HepG2 (cell line): ENCODE measurements around the gene LRRC8E. TPM values are rescaled to one million over a fixed set of nuclear protein-coding genes. Genes with fewer than 3 reads are reported as not detected.

Source experiments
- DPF2 ChIP-seq: sonication (generic); formaldehyde crosslinking; IDR thresholded peaks from 2 replicates; pipeline ENCODE4 v1.4.0; 2020; ENCODE audit warnings: mild to moderate bottlenecking, low read depth, missing genetic modification reagents, borderline replicate concordance
- HOXD1 ChIP-seq: sonication (generic); formaldehyde crosslinking; IDR thresholded peaks from 2 replicates; pipeline ENCODE4 v1.5.0; 2020; ENCODE audit warnings: missing genetic modification reagents
- NFIB ChIP-seq: sonication (generic); formaldehyde crosslinking; IDR thresholded peaks from 2 replicates; pipeline ENCODE4 v1.9.0; 2021; ENCODE audit warnings: missing genetic modification reagents, mild to moderate bottlenecking, borderline replicate concordance
- RAD51 ChIP-seq: fragments of 450-650 bp; IDR thresholded peaks from 2 replicates; pipeline ENCODE4 v1.6.1; 2016; ENCODE audit warnings: borderline replicate concordance
- RFXAP ChIP-seq: sonication (generic); formaldehyde crosslinking; IDR thresholded peaks from 2 replicates; pipeline ENCODE4 v1.4.0; 2020; ENCODE audit warnings: missing genetic modification reagents, borderline replicate concordance
- SETDB1 ChIP-seq: sonication (generic); formaldehyde crosslinking; IDR thresholded peaks from 2 replicates; pipeline ENCODE4 v1.5.1; 2020; ENCODE audit warnings: missing genetic modification reagents, mild to moderate bottlenecking, borderline replicate concordance
- SSRP1 ChIP-seq: IDR thresholded peaks from 2 replicates; pipeline ENCODE4 v1.6.1; 2016; ENCODE audit warnings: control low read depth
- U2AF1 ChIP-seq: fragments of 200-400 bp; formaldehyde crosslinking; optimal IDR thresholded peaks from 2 replicates; pipeline ENCODE3; 2017; ENCODE audit warnings: mild to moderate bottlenecking, low read depth, low read length
- ZC3H13 ChIP-seq: sonication (generic); formaldehyde crosslinking; IDR thresholded peaks from 2 replicates; pipeline ENCODE4 v1.8.1; 2023; ENCODE audit warnings: mild to moderate bottlenecking, missing genetic modification reagents, moderate library complexity
- ZNF33B ChIP-seq: sonication (generic); formaldehyde crosslinking; IDR thresholded peaks from 2 replicates; pipeline ENCODE4 v1.5.1; 2020; ENCODE audit warnings: mild to moderate bottlenecking, missing genetic modification reagents
- ZNF484 ChIP-seq: sonication (generic); formaldehyde crosslinking; IDR thresholded peaks from 2 replicates; pipeline ENCODE4 v1.5.1; 2020; ENCODE audit warnings: mild to moderate bottlenecking, low read depth, missing genetic modification reagents, borderline replicate concordance
- polyA plus RNA-seq, 8 experiments: library from polyadenylated mRNA; depleted of rRNA in 3 of 8; stranded (reverse) in 7 of 8; unstranded in 1 of 8; fragments of >200 nt; fragmentation: Illumina TruSeq in 4 of 8; extraction: Trizol in 4 of 8; gene quantifications; 2 replicates each; pipeline versions ENCODE4 v1.2.1 to v1.2.3, GENCODE V29; 2011 to 2016; ENCODE audit warnings: low read depth in 4 of 8, missing spikeins in 1 of 8, mixed read lengths in 1 of 8; ENCODE audit not compliant: insufficient read depth in 1 of 8
- total RNA-seq, 5 experiments: library from RNA; depleted of rRNA; stranded (reverse); fragments of >200 nt; fragmentation: Illumina TruSeq; extraction: Trizol; gene quantifications; 2 replicates each; pipeline ENCODE4 v1.2.3, GENCODE V29; 2016; ENCODE audit warnings: low read depth in 1 of 5
- TF ChIP-seq, protein P1 (sequence below): sonication (generic); formaldehyde crosslinking; IDR thresholded peaks from 2 replicates; pipeline ENCODE4 v1.5.0; 2020; ENCODE audit warnings: mild to moderate bottlenecking, missing genetic modification reagents, borderline replicate concordance
- TF ChIP-seq, protein P2 (sequence below): sonication (generic); formaldehyde crosslinking; IDR thresholded peaks from 2 replicates; pipeline ENCODE4 v1.4.0; 2020; ENCODE audit warnings: missing genetic modification reagents
- TF ChIP-seq, protein P3 (sequence below): sonication (generic); formaldehyde crosslinking; IDR thresholded peaks from 2 replicates; pipeline ENCODE4 v1.4.0; 2020; ENCODE audit warnings: mild to moderate bottlenecking, missing genetic modification reagents

LRRC8E gene
- total and polyA plus RNA-seq, 2 of the 13 experiments (the other 11 are each of a cell fraction or from before 2014, with no cell fraction given): 8.0 to 10.3 TPM

DNA sequence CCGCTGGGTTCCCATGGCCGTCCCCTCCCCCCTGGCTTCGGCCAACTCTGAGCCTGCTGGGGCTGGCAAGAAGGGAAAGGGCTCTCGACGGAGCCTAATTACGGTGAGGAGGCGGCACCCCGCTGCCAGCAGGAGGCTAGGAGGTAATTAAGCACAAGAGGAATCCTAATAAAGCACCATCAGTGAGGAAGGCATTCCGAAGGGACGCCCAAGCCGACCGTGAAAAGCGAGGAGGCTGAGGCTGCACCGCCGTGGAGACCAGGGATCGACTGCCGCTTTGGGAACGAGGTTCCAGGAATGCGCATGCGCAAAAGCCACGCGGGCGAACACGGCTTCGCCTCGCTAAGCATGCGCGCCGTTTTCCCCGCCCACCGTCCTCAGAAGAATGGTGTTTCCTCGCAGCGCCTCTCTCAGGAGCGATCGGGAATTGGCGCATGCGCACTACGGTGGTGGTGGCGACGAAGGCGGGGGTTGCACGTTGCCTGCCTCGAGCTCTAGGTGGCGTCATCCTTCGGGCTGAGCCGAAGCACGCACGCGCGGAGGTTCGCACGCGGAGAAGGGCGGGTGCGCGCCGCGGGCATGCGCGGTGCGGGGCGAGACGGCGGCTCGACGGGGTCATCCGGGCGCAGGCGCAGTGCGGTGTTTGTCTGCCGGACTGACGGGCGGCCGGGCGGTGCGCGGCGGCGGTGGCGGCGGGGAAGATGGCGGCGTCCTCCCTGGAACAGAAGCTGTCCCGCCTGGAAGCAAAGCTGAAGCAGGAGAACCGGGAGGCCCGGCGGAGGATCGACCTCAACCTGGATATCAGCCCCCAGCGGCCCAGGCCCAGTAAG is 15.1 kb downstream of the LRRC8E start, which contains the start of gene MAP2K7 (continued):
- 0 out of 2 replicates have a peak, but pooled peaks have one; percentile 58 for TF ChIP-seq ZNF484 (CRISPR knock-in tag)
- peak; percentile 72; the same call in 1 of the 2 replicates for TF ChIP-seq RFXAP (CRISPR knock-in tag)
- TF ChIP-seq, protein P1, sequence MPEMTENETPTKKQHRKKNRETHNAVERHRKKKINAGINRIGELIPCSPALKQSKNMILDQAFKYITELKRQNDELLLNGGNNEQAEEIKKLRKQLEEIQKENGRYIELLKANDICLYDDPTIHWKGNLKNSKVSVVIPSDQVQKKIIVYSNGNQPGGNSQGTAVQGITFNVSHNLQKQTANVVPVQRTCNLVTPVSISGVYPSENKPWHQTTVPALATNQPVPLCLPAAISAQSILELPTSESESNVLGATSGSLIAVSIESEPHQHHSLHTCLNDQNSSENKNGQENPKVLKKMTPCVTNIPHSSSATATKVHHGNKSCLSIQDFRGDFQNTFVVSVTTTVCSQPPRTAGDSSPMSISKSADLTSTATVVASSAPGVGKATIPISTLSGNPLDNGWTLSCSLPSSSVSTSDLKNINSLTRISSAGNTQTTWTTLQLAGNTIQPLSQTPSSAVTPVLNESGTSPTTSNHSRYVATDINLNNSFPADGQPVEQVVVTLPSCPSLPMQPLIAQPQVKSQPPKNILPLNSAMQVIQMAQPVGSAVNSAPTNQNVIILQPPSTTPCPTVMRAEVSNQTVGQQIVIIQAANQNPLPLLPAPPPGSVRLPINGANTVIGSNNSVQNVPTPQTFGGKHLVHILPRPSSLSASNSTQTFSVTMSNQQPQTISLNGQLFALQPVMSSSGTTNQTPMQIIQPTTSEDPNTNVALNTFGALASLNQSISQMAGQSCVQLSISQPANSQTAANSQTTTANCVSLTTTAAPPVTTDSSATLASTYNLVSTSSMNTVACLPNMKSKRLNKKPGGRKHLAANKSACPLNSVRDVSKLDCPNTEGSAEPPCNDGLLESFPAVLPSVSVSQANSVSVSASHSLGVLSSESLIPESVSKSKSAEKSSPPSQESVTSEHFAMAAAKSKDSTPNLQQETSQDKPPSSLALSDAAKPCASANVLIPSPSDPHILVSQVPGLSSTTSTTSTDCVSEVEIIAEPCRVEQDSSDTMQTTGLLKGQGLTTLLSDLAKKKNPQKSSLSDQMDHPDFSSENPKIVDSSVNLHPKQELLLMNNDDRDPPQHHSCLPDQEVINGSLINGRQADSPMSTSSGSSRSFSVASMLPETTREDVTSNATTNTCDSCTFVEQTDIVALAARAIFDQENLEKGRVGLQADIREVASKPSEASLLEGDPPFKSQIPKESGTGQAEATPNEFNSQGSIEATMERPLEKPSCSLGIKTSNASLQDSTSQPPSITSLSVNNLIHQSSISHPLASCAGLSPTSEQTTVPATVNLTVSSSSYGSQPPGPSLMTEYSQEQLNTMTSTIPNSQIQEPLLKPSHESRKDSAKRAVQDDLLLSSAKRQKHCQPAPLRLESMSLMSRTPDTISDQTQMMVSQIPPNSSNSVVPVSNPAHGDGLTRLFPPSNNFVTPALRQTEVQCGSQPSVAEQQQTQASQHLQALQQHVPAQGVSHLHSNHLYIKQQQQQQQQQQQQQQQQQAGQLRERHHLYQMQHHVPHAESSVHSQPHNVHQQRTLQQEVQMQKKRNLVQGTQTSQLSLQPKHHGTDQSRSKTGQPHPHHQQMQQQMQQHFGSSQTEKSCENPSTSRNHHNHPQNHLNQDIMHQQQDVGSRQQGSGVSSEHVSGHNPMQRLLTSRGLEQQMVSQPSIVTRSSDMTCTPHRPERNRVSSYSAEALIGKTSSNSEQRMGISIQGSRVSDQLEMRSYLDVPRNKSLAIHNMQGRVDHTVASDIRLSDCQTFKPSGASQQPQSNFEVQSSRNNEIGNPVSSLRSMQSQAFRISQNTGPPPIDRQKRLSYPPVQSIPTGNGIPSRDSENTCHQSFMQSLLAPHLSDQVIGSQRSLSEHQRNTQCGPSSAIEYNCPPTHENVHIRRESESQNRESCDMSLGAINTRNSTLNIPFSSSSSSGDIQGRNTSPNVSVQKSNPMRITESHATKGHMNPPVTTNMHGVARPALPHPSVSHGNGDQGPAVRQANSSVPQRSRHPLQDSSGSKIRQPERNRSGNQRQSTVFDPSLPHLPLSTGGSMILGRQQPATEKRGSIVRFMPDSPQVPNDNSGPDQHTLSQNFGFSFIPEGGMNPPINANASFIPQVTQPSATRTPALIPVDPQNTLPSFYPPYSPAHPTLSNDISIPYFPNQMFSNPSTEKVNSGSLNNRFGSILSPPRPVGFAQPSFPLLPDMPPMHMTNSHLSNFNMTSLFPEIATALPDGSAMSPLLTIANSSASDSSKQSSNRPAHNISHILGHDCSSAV (CRISPR knock-in tag): no peak
- no peak for TF ChIP-seq RAD51
- 0 out of 2 replicates have a peak, but pooled peaks have one; percentile 39 for TF ChIP-seq SSRP1 (CRISPR knock-in tag)
- no peak for TF ChIP-seq SETDB1 (CRISPR knock-in tag)
- peak; percentile 84 for TF ChIP-seq ZNF33B (CRISPR knock-in tag)
- peak; percentile 64; the same call in 1 of the 2 replicates for TF ChIP-seq HOXD1 (CRISPR knock-in tag)
- TF ChIP-seq, protein P2, sequence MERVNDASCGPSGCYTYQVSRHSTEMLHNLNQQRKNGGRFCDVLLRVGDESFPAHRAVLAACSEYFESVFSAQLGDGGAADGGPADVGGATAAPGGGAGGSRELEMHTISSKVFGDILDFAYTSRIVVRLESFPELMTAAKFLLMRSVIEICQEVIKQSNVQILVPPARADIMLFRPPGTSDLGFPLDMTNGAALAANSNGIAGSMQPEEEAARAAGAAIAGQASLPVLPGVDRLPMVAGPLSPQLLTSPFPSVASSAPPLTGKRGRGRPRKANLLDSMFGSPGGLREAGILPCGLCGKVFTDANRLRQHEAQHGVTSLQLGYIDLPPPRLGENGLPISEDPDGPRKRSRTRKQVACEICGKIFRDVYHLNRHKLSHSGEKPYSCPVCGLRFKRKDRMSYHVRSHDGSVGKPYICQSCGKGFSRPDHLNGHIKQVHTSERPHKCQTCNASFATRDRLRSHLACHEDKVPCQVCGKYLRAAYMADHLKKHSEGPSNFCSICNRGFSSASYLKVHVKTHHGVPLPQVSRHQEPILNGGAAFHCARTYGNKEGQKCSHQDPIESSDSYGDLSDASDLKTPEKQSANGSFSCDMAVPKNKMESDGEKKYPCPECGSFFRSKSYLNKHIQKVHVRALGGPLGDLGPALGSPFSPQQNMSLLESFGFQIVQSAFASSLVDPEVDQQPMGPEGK: peak; percentile 5
- no peak for TF ChIP-seq U2AF1
- TF ChIP-seq NFIB (CRISPR knock-in tag): no peak
- TF ChIP-seq, protein P3, sequence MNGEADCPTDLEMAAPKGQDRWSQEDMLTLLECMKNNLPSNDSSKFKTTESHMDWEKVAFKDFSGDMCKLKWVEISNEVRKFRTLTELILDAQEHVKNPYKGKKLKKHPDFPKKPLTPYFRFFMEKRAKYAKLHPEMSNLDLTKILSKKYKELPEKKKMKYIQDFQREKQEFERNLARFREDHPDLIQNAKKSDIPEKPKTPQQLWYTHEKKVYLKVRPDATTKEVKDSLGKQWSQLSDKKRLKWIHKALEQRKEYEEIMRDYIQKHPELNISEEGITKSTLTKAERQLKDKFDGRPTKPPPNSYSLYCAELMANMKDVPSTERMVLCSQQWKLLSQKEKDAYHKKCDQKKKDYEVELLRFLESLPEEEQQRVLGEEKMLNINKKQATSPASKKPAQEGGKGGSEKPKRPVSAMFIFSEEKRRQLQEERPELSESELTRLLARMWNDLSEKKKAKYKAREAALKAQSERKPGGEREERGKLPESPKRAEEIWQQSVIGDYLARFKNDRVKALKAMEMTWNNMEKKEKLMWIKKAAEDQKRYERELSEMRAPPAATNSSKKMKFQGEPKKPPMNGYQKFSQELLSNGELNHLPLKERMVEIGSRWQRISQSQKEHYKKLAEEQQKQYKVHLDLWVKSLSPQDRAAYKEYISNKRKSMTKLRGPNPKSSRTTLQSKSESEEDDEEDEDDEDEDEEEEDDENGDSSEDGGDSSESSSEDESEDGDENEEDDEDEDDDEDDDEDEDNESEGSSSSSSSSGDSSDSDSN: peak; percentile 36; the same call in 1 of the 2 replicates
- TF ChIP-seq ZC3H13 (CRISPR knock-in tag): peak; percentile 93
- no peak; the same call in 1 of the 2 replicates for TF ChIP-seq DPF2 (CRISPR knock-in tag)
